ENCODE data around the gene ARHGEF2.
"Not testable (repeated sequence)": the region's sequence is repeated elsewhere in the genome, so short reads cannot be mapped to it uniquely, and the experiment has no call there.

ARHGEF2 gene

GRCh38 chr1:155996166-155996565 lies 17.8 kb upstream of the ARHGEF2 start:
- no peak for DNase-seq
- in situ Hi-C loops (cut with MboI; ENCODE audit: low pct_unique_long_range_greater_than_20kb, low sequenced_read_pairs) = no loop called here

GRCh38 chr1:155993595-155993994 lies 15.2 kb upstream of the ARHGEF2 start:
- in situ Hi-C loops (cut with MboI; ENCODE audit: low pct_unique_long_range_greater_than_20kb, low sequenced_read_pairs) = no loop called here
- DNase-seq = no peak

GRCh38 chr1:155990005-155990739 lies 11.8 kb upstream of the ARHGEF2 start:
- peak; percentile 44 for DNase-seq
- in situ Hi-C loops (cut with MboI; ENCODE audit: low pct_unique_long_range_greater_than_20kb, low sequenced_read_pairs) = no loop called here

- in situ Hi-C loops (cut with MboI; ENCODE audit: low pct_unique_long_range_greater_than_20kb, low sequenced_read_pairs) = no loop called here
- DNase-seq = peak; percentile 88
Observed at GRCh38 chr1:155989242-155990004, 11.1 kb upstream of the ARHGEF2 start.

- in situ Hi-C loops (cut with MboI; ENCODE audit: low pct_unique_long_range_greater_than_20kb, low sequenced_read_pairs); DNase-seq: not testable (repeated sequence)
Observed at GRCh38 chr1:155984903-155985645, 6.7 kb upstream of the ARHGEF2 start.

GRCh38 chr1:155984341-155984740 lies 6.0 kb upstream of the ARHGEF2 start:
- no peak for DNase-seq
- in situ Hi-C loops (cut with MboI; ENCODE audit: low pct_unique_long_range_greater_than_20kb, low sequenced_read_pairs) = no loop called here

GRCh38 chr1:155983191-155984024 lies 5.1 kb upstream of the ARHGEF2 start:
- in situ Hi-C loops (cut with MboI; ENCODE audit: low pct_unique_long_range_greater_than_20kb, low sequenced_read_pairs) = no loop called here
- no peak for DNase-seq

GRCh38 chr1:155982106-155982505 lies 3.8 kb upstream of the ARHGEF2 start:
- no peak for DNase-seq
- in situ Hi-C loops (cut with MboI; ENCODE audit: low pct_unique_long_range_greater_than_20kb, low sequenced_read_pairs) = no loop called here

- in situ Hi-C loops (cut with MboI; ENCODE audit: low pct_unique_long_range_greater_than_20kb, low sequenced_read_pairs) = no loop called here
- DNase-seq = peak; percentile 73
Observed at GRCh38 chr1:155981266-155982088, 3.1 kb upstream of the ARHGEF2 start.

GRCh38 chr1:155979597-155980343 lies 1.4 kb upstream of the ARHGEF2 start:
- peak; percentile 54 for DNase-seq
- in situ Hi-C loops (cut with MboI; ENCODE audit: low pct_unique_long_range_greater_than_20kb, low sequenced_read_pairs) = no loop called here

GRCh38 chr1:155978973-155979429 lies 654 bp upstream of the ARHGEF2 start:
- DNase-seq = no peak

GRCh38 chr1:155977690-155978324 lies 540 bp downstream of the ARHGEF2 start:
- in situ Hi-C loops (cut with MboI; ENCODE audit: low pct_unique_long_range_greater_than_20kb, low sequenced_read_pairs) = no loop called here
- peak; percentile 45 for DNase-seq

More at GRCh38 chr1:155978973-155979429, 654 bp upstream of the ARHGEF2 start:
- in situ Hi-C loops (cut with MboI; ENCODE audit: low pct_unique_long_range_greater_than_20kb, low sequenced_read_pairs) = no loop called here

GRCh38 chr1:155976913-155977689 lies 1.2 kb downstream of the ARHGEF2 start:
- in situ Hi-C loops (cut with MboI; ENCODE audit: low pct_unique_long_range_greater_than_20kb, low sequenced_read_pairs) = no loop called here
- DNase-seq = peak; percentile 30

GRCh38 chr1:155976062-155976912 lies 2.1 kb downstream of the ARHGEF2 start:
- in situ Hi-C loops (cut with MboI; ENCODE audit: low pct_unique_long_range_greater_than_20kb, low sequenced_read_pairs) = no loop called here
- peak; percentile 98 for DNase-seq

GRCh38 chr1:155975375-155976061 lies 2.8 kb downstream of the ARHGEF2 start:
- in situ Hi-C loops (cut with MboI; ENCODE audit: low pct_unique_long_range_greater_than_20kb, low sequenced_read_pairs) = no loop called here
- peak; percentile 42 for DNase-seq
